Calu3 (cell line): ENCODE data around the gene KAT6B. TPM values are rescaled to one million over a fixed set of nuclear protein-coding genes. Genes with fewer than 3 reads are reported as not detected.
"Not testable (repeated sequence)": the region's sequence is repeated elsewhere in the genome, so short reads cannot be mapped to it uniquely, and the experiment has no call there.

Source experiments
- BruUV-seq: library from RNA; stranded (reverse); fragments of 400-500 nt; replicated peaks from 2 replicates; lab custom pipeline; 2021; lab: Mats Ljungman, UMichigan
- CTCF ChIA-PET: fragments of 300-600 bp; sonication (Branson Sonifier 250); formaldehyde crosslinking; loops from one replicate; lab custom pipeline; 2022; ENCODE audit warnings: antibody characterized with exemption; lab: Charles Lee
- DNase-seq: peaks from one replicate; pipeline ENCODE4 v3.0.0; 2022
- H3K27ac Mint-ChIP-seq: one replicate; pipeline ENCODE4 v1.8.0; 2022; ENCODE audit warnings: mixed read lengths; ENCODE audit not compliant: unreplicated experiment
- H3K27me3 Mint-ChIP-seq: one replicate; pipeline ENCODE4 v1.8.0; 2022; ENCODE audit warnings: mixed read lengths; ENCODE audit not compliant: unreplicated experiment
- H3K36me3 Mint-ChIP-seq: one replicate; pipeline ENCODE4 v1.8.0; 2022; ENCODE audit warnings: mild to moderate bottlenecking, moderate library complexity, mixed read lengths; ENCODE audit not compliant: insufficient read depth, unreplicated experiment
- H3K4me1 Mint-ChIP-seq: one replicate; pipeline ENCODE4 v1.8.0; 2022; ENCODE audit warnings: mild to moderate bottlenecking, low read depth, mixed read lengths; ENCODE audit not compliant: unreplicated experiment
- H3K4me3 Mint-ChIP-seq: one replicate; pipeline ENCODE4 v1.8.0; 2022; ENCODE audit warnings: mild to moderate bottlenecking, low read depth, moderate library complexity, mixed read lengths; ENCODE audit not compliant: unreplicated experiment
- H3K9me3 Mint-ChIP-seq: one replicate; pipeline ENCODE4 v1.8.0; 2022; ENCODE audit warnings: low read depth, mixed read lengths; ENCODE audit not compliant: unreplicated experiment
- intact Hi-C: fragments of 100-400 bp; cut with micrococcal nuclease; formaldehyde crosslinking; loops from one replicate; pipeline ENCODE4 v1.10.0; 2022; ENCODE audit not compliant: unreplicated experiment
- total RNA-seq: library from RNA; stranded (reverse); gene quantifications from 2 replicates; pipeline ENCODE4 v1.2.3, GENCODE V29; 2022
- TF ChIP-seq, protein P1 (sequence below): fragments of 200-600 bp; IDR thresholded peaks from one replicate; pipeline ENCODE4 v1.8.0; 2022; ENCODE audit warnings: antibody characterized with exemption; ENCODE audit not compliant: unreplicated experiment

Gene KAT6B
- total RNA-seq, 1 experiment from 2014 or later, result 28.6 TPM

DNA sequence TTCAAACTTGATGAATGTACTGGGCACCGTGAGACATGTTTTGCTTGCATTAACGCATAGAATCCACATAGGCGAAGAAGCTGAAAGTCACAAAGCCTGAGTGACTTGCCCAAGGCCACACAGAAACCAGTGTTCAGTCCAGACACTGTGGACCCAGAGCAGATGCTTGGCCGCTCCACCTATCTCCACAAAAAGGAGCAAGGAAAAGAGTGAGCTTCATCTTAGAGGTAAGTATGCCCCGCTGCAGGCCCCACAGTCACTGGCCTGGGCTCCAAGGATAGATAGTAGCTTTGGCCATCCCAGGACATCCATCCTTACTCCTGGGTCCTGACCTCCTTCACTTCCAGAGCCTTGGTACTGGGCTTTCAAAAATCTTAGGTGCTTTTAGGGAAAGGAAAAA lies 224.9 kb downstream of the KAT6B start:
- no peak for DNase-seq
- Mint-ChIP-seq H3K9me3 (no peaks in the 10 kb centered on the region), H3K27me3 (no peaks in the 10 kb centered on the region), H3K4me3 (no peak overlapping the region), H3K36me3 (no peaks in the 10 kb centered on the region), H3K4me1 (no peaks in the 10 kb centered on the region), H3K27ac (no peak overlapping the region)
- no TSS peak for BruUV-seq
- CTCF ChIA-PET, result no interaction called here
- intact Hi-C loops, result no loop called here
- TF ChIP-seq, protein P1, sequence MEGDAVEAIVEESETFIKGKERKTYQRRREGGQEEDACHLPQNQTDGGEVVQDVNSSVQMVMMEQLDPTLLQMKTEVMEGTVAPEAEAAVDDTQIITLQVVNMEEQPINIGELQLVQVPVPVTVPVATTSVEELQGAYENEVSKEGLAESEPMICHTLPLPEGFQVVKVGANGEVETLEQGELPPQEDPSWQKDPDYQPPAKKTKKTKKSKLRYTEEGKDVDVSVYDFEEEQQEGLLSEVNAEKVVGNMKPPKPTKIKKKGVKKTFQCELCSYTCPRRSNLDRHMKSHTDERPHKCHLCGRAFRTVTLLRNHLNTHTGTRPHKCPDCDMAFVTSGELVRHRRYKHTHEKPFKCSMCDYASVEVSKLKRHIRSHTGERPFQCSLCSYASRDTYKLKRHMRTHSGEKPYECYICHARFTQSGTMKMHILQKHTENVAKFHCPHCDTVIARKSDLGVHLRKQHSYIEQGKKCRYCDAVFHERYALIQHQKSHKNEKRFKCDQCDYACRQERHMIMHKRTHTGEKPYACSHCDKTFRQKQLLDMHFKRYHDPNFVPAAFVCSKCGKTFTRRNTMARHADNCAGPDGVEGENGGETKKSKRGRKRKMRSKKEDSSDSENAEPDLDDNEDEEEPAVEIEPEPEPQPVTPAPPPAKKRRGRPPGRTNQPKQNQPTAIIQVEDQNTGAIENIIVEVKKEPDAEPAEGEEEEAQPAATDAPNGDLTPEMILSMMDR, result no peak

DNA sequence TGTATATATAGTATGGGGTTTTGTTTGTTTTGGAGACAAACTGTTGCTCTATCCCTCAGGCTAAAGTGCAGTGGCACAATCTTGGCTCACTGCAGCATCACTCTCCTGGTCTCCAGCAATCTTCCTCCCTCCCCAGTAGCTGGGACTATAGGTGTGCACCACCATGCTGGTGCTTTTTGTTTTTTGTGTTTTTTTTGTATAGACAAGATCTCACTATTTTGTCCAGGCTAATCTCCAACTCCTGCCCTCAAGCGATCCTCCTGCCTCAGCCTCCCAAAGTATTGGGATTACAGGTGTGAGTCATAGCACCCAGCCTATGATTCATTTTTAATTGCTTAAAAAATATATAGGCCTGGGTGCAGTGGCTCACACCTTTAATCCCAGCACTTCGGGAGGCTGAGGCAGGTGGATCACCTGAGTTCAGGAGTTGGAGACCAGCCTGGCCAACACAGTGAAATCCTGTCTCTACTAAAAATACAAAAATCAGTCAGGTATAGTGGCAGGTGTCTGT lies 229.6 kb downstream of the KAT6B start:
- H3K27ac Mint-ChIP-seq, H3K9me3 Mint-ChIP-seq, H3K36me3 Mint-ChIP-seq, BruUV-seq, H3K27me3 Mint-ChIP-seq, H3K4me1 Mint-ChIP-seq, H3K4me3 Mint-ChIP-seq, CTCF ChIA-PET, intact Hi-C loops, DNase-seq: not testable (repeated sequence)

DNA sequence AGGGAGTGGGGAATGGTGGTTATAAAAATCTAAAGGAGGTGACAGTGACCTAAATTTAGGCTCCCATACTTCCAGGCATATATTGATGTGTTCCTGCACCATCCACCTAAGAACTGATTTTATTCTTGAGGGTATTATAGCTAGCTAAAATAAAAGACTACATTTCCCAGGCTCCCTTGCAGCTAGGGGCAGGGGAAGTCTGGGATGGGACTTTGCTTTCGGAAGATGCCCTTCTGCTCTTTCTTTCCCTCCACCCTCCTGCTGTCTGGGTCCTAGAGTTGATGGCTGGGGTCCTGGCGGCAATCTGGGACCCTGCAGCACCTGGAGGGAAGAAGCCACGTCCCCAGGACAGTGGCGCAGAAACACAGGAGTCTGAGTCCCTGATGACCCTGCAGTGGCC lies 231.3 kb downstream of the KAT6B start:
- Mint-ChIP-seq H3K27ac (no peak overlapping the region), H3K4me1 (no peaks in the 10 kb centered on the region), H3K36me3 (no peaks in the 10 kb centered on the region), H3K27me3 (no peaks in the 10 kb centered on the region), H3K9me3 (no peaks in the 10 kb centered on the region), H3K4me3 (no peak overlapping the region)
- intact Hi-C loops, result no loop called here
- BruUV-seq, result no TSS peak
- TF ChIP-seq, protein P1, result no peak
- DNase-seq, result no peak
- CTCF ChIA-PET, result interaction anchor here (1.0 kb wide), 1 partner anchor 17 kb away, joined by 3 read pairs; no protein-coding TSS in a partner anchor

DNA sequence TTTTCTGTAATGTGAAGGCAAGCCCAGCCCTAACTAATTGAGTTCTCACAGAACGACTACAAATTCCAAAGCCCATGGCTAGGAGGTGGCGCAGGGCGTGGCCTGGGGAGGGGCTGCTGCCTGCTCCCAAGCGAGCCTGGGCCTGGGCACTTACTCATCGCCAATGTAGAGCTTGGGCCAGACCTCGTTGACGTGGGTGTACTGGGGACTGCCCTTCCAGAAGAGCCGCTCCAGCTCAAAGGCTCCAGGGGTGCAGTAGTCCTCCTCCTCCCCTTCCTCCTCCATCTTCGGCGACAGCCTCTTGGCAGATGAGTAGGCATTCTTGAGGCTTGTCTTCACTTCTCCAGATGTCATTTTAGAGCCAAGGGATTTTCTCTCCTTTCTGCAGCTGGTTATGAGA lies 231.8 kb downstream of the KAT6B start:
- Mint-ChIP-seq H3K27ac (no peak overlapping the region), H3K4me3 (no peak overlapping the region), H3K9me3 (no peaks in the 10 kb centered on the region), H3K27me3 (no peaks in the 10 kb centered on the region), H3K36me3 (no peaks in the 10 kb centered on the region), H3K4me1 (no peaks in the 10 kb centered on the region)
- no TSS peak for BruUV-seq
- TF ChIP-seq, protein P1, result no peak
- no peak for DNase-seq
- CTCF ChIA-PET, result interaction anchor here (1.0 kb wide), 1 partner anchor 16 kb away, joined by 3 read pairs; no protein-coding TSS in a partner anchor
- intact Hi-C loops, result no loop called here

GRCh38 chr10:75061709-75062505 lies 235.5 kb downstream of the KAT6B start:
- Mint-ChIP-seq H3K4me1 (no peaks in the 10 kb centered on the region), H3K27ac (no peak overlapping the region), H3K9me3 (no peaks in the 10 kb centered on the region), H3K27me3 (no peaks in the 10 kb centered on the region), H3K36me3 (no peaks in the 10 kb centered on the region), H3K4me3 (no peak overlapping the region)
- intact Hi-C loops, result no loop called here
- DNase-seq, result no peak
- TF ChIP-seq, protein P1, result no peak
- no TSS peak for BruUV-seq
- CTCF ChIA-PET, result no interaction called here
